Measurements from ENCODE around the gene IL5. TPM values are rescaled to one million over a fixed set of nuclear protein-coding genes. Genes with fewer than 3 reads are reported as not detected.

Gene IL5
- total RNA-seq, 2 experiments from 2014 or later, result 17.6 to 18.7 TPM

DNA sequence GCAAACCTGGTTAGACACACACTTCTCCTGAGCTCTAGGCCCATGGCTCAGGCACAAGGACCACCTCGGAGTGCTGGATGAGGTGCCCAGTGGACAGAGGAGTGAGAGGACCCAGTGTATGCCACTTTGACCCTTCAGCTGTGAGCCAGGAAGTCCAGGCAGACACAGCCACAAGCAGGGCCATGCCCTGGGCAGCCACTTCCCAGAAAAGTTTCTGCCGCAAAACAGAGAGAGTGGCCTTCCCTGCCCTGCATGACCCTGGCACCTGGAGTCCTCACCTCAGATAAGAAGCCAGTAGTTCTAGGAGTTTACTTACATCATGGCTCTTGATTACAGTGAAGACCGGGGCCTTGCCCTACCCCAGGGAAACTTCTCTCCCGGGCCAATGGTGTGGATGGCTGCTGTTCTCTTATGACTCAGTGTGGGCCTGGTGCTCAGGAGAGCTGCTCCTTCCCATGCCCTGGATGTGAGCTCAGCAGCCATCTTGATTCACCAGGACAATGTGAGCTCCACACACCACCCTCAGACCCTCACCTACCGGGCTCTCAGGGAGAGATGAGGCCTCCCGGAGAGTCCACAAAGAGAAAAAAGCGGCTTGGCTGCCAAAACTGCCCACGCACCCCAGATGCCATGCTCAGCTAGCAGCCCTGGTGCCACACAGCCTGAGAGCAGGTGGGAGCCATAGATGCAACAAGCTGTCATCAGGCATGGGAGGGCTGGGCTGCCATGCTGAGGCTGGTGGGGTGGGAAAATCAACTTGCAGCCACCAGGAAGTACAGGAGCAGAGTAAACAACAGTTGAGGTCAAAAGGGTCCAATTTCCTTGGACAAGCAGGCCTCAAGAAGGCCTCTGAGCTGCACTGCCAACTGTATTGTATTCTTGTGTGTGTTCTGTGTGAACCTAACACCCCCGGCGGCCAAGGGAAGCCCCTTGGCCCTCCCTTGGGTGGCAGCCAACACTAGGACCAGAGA, 41.1 kb downstream of the IL5 start:
- ChIA-PET POLR2A (interaction anchor here (1.1 kb wide), 1 partner anchor 76 kb away, joined by 3 read pairs; no protein-coding TSS in a partner anchor), CTCF (interaction anchor here (0.6 to 10.1 kb wide), 10 partner anchors 9 to 366 kb away, joined by 3 to 165 read pairs (median 6); no protein-coding TSS in a partner anchor)

- ChIA-PET CTCF (interaction anchor here (0.7 to 10.1 kb wide), 19 partner anchors 10 to 434 kb away, joined by 3 to 165 read pairs (median 5); no protein-coding TSS in a partner anchor), POLR2A (interaction anchor here (0.5 to 1.1 kb wide), 2 partner anchors 75 to 95 kb away, joined by 3 to 8 read pairs; no protein-coding TSS in a partner anchor)
These were observed 41.7 kb downstream of the IL5 start for GRCh38 chr5:132501629-132501956.

GRCh38 chr5:132500931-132501628, 42.2 kb downstream of the IL5 start:
- ChIA-PET CTCF (interaction anchor here (0.9 to 10.1 kb wide), 29 partner anchors 8 to 434 kb away, joined by 3 to 165 read pairs (median 4); partner anchors contain the start of gene KIF3A), POLR2A (interaction anchor here (0.5 to 1.7 kb wide), 5 partner anchors 10 to 115 kb away, joined by 3 to 8 read pairs (median 7); partner anchors contain the start of gene IRF1)

DNA sequence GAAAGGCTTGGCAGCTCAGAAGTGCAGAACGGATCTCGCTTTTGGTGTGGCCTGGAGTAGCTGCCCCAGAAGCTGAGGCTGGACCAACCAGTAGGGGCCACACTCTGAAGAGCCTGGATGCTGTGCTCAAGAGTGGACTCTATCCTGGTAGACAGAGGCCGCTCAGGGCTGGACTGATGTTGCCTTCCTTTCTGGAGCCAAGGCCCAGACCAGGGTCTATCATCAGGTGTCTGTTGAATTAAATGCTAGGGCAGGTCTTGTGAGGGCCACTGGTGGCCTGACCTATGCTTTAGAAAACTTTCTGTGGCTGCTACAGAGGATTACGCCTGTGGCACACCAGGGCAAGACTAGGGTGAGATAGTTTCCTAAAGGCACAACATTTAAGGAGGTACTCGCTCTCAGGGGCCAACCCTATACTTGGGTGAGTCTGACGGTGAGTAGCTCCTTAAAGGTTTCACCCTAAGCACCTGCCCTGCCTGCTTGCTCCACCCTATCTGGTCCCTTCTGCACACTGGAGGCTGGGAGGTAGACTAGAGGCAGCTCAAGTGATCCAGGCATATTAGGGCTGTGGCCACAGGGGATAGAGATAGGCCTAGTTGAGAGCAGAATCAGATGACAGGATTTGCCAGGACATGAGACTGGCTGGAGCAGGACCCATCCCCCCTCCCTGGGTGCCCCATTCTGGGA, 42.9 kb downstream of the IL5 start:
- POLR2A ChIA-PET, result interaction anchor here (1.2 to 1.7 kb wide), 3 partner anchors 10 to 114 kb away, joined by 6 to 7 read pairs (median 7); partner anchors contain the start of gene IRF1
- CTCF ChIA-PET, result interaction anchor here (0.7 to 10.1 kb wide), 30 partner anchors 8 to 433 kb away, joined by 3 to 165 read pairs (median 4); partner anchors contain the start of gene KIF3A

- POLR2A ChIA-PET, result interaction anchor here (1.2 to 1.7 kb wide), 3 partner anchors 9 to 113 kb away, joined by 6 to 7 read pairs (median 7); partner anchors contain the start of gene IRF1
- CTCF ChIA-PET, result interaction anchor here (0.7 to 10.1 kb wide), 15 partner anchors 8 to 320 kb away, joined by 3 to 165 read pairs (median 4); partner anchors contain the start of gene KIF3A
These were observed 43.7 kb downstream of the IL5 start for GRCh38 chr5:132499440-132500243.

- ChIA-PET POLR2A (interaction anchor here (0.5 kb wide), 1 partner anchor 239 kb away, joined by 3 read pairs; the partner anchor contains the start of gene KIF3A), CTCF (interaction anchor here (1.3 to 10.1 kb wide), 5 partner anchors 27 to 321 kb away, joined by 3 to 165 read pairs (median 4); no protein-coding TSS in a partner anchor)
These were observed 44.5 kb downstream of the IL5 start for GRCh38 chr5:132498686-132499271.

DNA sequence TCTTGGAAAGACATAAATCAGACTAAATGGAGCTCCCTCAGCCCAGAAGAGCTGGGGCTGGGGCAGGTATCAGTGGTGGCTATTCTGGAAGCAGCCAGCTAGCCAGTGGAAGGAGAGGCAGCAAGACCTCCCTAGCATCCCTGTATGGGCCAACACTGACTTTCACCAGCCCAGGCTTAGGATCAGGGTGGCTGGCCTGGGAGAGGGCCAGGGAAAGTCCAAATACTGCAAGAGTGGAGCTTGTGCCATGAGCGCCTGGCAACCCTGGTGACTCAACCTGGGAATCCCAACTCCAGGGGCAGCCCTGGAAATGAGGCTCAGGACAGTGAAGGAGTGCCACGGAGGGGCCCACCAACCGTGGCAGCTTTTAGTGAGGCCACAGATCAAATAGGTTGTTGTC, 45.2 kb downstream of the IL5 start:
- POLR2A ChIA-PET, result interaction anchor here (0.5 to 4.0 kb wide), 2 partner anchors 87 to 239 kb away, joined by 3 to 24 read pairs; partner anchors contain the start of gene KIF3A
- CTCF ChIA-PET, result interaction anchor here (1.2 to 10.1 kb wide), 7 partner anchors 28 to 322 kb away, joined by 3 to 165 read pairs (median 4); no protein-coding TSS in a partner anchor

- POLR2A ChIA-PET, result interaction anchor here (2.4 to 4.0 kb wide), 2 partner anchors 86 to 204 kb away, joined by 11 to 24 read pairs; partner anchors contain the start of gene SLC22A4
- CTCF ChIA-PET, result interaction anchor here (1.0 to 10.1 kb wide), 8 partner anchors 9 to 204 kb away, joined by 3 to 165 read pairs (median 4); no protein-coding TSS in a partner anchor
These were observed 45.8 kb downstream of the IL5 start for GRCh38 chr5:132497488-132497997.

- ChIA-PET CTCF (interaction anchor here (0.6 to 10.1 kb wide), 13 partner anchors 9 to 110 kb away, joined by 3 to 165 read pairs (median 4); no protein-coding TSS in a partner anchor), POLR2A (interaction anchor here (0.6 to 4.0 kb wide), 11 partner anchors 9 to 323 kb away, joined by 3 to 24 read pairs (median 7); partner anchors contain the start of genes RAD50 and SLC22A4)
These were observed 46.5 kb downstream of the IL5 start for GRCh38 chr5:132496631-132497487.

- CTCF ChIA-PET, result interaction anchor here (0.6 to 10.1 kb wide), 14 partner anchors 10 to 109 kb away, joined by 3 to 165 read pairs (median 4); no protein-coding TSS in a partner anchor
These were observed 47.1 kb downstream of the IL5 start for GRCh38 chr5:132496191-132496630.

GRCh38 chr5:132495667-132496190, 47.6 kb downstream of the IL5 start:
- CTCF ChIA-PET, result interaction anchor here (1.0 to 10.1 kb wide), 12 partner anchors 29 to 108 kb away, joined by 3 to 165 read pairs (median 6); no protein-coding TSS in a partner anchor
- POLR2A ChIA-PET, result interaction anchor here (0.5 to 4.0 kb wide), 11 partner anchors 8 to 325 kb away, joined by 3 to 24 read pairs (median 7); partner anchors contain the start of genes RAD50 and SLC22A4

More at GRCh38 chr5:132496191-132496630, 47.1 kb downstream of the IL5 start:
- POLR2A ChIA-PET, result interaction anchor here (0.5 to 4.0 kb wide), 13 partner anchors 9 to 324 kb away, joined by 3 to 24 read pairs (median 4); partner anchors contain the start of genes RAD50 and SLC22A4

- POLR2A ChIA-PET, result no interaction called here
These were observed 49.5 kb downstream of the IL5 start for GRCh38 chr5:132493821-132494220.

GRCh38 chr5:132493241-132493640, 50.1 kb downstream of the IL5 start:
- POLR2A ChIA-PET, result interaction anchor here (7.3 kb wide), 1 partner anchor 68 kb away, joined by 111 read pairs; no protein-coding TSS in a partner anchor

More at GRCh38 chr5:132493821-132494220, 49.5 kb downstream of the IL5 start:
- CTCF ChIA-PET, result interaction anchor here (0.8 to 1.4 kb wide), 3 partner anchors 14 to 130 kb away, joined by 3 read pairs; no protein-coding TSS in a partner anchor

GRCh38 chr5:132492386-132493125, 50.8 kb downstream of the IL5 start:
- CTCF ChIA-PET, result interaction anchor here (0.9 to 6.5 kb wide), 9 partner anchors 8 to 106 kb away, joined by 3 to 64 read pairs (median 3); no protein-coding TSS in a partner anchor

More at GRCh38 chr5:132493241-132493640, 50.1 kb downstream of the IL5 start:
- CTCF ChIA-PET, result interaction anchor here (0.8 to 1.4 kb wide), 3 partner anchors 27 to 130 kb away, joined by 3 read pairs; no protein-coding TSS in a partner anchor

More at GRCh38 chr5:132492386-132493125, 50.8 kb downstream of the IL5 start:
- POLR2A ChIA-PET, result interaction anchor here (0.6 to 7.3 kb wide), 5 partner anchors 14 to 97 kb away, joined by 3 to 111 read pairs (median 4); no protein-coding TSS in a partner anchor
